NCI-H82 treated with DMSO at 0.1 percent for 48 hours (cell line): ENCODE data around the gene KATNIP.
"Not testable (repeated sequence)": the region's sequence is repeated elsewhere in the genome, so short reads cannot be mapped to it uniquely, and the experiment has no call there.

Source experiments
- DNase-seq: peaks from one replicate; lab custom pipeline; 2025; ENCODE audit not compliant: unreplicated experiment; lab: John Stamatoyannopoulos, UW

The KATNIP gene

DNA sequence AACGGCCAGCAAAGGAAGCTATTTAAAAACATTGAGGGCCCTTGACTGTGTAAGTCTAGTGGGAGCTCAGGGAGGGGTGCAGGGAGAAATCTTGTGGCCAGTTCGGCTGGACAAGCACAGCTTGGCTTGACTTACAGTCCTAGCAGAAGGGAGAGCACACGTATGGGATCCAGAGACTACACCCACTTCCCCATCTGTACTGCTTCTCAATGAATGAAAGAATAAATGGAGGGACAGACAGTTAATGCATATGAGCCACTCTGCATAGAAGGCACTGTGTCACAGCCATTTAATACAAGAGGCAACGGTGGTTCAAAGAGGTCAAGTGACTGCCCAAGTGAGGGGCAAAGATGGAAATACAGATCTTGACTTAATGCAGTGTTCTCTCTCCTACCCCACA is 15.7 kb upstream of the KATNIP start:
- DNase-seq, result no peak

DNA sequence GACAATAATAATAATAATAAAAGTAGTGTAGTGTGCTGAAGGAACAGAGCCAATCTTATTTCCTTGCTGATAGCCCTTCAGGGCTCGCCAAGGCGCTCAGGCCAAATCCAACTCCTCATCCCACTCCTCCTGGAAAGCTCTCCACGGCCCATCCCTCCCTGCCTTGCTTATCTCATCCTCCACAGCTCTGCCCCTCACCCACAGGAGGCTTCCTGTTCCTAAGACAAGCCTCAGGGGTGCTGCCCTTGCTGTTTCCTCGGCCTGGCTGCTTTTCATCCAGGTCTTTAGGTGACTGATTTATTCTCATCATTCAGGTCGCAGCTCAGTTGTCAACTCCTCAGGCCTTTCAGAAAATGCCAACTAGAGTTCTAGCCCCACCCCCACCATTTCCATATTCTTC is 11.4 kb upstream of the KATNIP start:
- no peak for DNase-seq

DNA sequence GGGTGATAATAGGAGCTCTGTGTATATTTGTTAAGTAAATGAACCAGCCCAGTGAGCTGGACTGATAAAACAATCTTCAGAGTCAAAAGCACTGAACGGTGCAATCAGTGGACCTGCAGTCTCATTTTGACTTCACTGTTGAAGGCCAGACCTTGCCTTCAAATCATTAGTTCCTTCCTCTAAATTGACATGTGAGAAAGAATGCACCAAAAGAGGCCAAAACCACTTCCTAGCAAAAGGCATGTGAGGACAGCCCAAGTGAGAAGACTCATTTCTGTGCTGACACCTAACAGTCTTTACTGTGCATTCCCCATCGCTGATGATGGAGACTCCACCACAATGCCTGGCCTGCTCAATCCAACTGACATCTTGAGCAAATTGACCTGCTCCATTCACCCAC is 10.8 kb upstream of the KATNIP start:
- DNase-seq, result no peak

DNA sequence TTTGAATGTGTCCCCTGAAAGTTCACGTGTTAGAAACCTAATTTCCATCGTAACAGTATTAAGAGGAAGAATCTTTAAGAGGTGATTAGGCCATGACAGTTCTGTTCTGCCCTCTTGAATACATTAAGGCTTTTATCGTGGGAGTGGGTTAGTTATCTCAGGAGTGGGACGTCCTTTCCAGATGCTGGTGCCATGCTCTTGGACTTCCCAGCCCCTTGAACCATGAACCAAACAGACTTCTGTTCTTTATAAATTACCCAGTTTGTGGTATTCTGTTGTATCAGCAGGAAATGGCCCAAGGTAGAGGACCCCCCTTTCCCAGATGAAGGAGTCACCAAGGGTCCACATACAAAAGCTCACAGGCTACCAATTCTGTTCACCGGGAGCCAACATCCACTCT is 10.3 kb upstream of the KATNIP start:
- no peak for DNase-seq

DNA sequence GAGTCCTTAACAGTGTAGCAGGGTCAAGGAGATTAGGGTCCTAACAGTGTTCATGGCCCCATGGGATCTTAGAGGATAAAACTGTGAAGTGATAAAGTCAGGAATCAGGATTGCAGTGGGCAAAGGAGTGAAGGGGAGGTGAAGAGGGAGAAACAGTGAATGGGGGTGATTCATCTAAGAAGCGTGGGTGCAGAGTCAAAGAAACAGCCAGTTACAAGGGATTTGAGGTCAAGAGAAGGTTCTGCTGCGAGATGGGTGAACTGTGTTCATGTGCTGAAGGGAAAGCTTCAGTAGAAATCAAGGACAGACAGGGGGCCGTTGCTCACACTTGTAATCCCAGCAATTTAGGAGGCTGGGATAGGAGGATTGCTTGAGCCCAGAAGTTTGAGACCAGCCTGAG is 6.1 kb upstream of the KATNIP start:
- DNase-seq, result no peak

DNA sequence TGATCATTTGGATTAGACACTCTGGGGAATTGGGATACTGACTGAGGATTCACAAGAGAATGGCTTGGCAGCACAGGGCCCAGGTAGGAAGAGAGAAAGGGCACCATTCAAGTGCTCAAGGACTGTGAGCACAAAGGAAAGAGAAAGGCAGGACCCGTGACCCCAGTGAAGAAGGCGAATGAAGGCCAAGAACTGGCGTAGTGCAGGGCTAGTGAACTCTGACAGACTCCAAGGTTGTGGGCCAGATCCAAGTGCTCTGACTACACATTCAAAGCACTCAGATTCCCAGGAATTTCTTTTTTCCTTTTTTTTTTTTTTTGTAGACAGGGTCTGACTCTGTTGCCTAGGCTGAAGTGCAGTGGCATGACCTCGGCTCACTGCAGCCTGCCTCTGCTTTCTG is 5.3 kb upstream of the KATNIP start:
- DNase-seq, result no peak

DNA sequence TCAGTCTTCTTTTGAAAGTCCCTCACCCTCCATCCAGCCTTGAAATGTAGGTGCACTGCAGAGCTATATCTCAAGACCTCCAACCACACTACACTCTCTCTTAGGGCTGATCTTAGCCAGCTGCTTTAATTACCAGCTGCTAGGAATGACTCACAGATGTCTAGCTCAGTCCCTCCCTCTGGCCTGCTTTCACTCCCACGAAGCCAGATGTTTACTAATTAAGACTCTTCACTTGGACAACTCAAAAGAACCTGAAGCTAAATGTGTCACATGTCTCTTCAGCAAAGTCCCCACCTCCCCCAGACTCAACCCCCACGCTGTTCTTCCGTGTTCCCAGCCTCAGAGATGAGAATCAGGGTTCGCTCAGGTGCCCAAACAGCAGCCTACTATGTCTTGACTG is 2.8 kb upstream of the KATNIP start:
- peak; percentile 6 for DNase-seq

DNA sequence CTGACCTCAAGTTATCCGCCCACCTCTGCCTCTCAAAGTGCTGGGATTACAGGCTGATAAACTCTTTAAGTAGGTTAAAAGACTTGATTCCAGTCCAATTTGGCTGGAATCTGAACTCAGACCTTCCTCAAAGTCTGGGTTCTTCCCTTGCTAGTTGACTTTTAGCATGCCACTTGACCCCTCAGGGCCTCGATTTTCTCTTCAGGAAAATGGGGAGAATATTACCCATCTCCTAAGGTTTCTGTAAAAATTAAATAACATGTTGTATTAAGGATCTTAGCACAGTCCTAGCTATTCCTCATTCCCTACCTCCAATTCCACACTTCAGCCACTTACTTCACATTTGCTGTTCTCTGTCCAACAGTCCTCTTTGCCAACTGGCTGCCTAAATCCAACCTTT is 2.1 kb upstream of the KATNIP start:
- DNase-seq, result no peak

DNA sequence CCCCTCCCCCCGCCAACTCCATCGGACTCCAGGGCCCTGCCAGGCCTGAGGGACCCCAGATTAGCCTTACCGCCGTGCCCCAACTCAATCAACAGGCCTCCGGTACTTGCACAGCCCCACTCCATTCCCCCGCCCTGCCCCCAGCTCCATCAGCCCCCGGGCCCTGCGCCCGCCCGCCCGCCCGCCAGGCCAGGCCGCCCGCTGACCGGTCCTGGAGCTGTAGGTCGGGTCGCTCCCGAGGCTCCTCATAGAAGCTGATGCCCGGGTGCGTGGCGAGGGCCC is 539 bp upstream of the KATNIP start:
- DNase-seq, result no peak

DNA sequence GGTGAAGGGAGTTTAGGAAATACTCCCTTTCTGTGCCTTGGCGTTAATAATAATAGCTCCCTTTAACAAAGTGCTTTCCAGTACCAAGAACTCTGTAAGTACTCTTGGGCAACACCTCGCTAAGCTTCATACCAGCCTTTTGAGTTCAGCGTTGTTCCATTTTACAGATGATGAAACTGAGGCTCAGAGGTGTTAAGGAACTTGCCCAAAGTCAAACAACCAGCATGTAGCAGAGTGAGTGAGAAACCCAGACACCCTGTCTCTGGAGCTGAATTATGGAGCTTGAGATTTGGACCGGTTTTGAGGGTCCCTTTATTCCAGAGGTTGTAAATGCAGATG is 607 bp downstream of the KATNIP start:
- no peak for DNase-seq

DNA sequence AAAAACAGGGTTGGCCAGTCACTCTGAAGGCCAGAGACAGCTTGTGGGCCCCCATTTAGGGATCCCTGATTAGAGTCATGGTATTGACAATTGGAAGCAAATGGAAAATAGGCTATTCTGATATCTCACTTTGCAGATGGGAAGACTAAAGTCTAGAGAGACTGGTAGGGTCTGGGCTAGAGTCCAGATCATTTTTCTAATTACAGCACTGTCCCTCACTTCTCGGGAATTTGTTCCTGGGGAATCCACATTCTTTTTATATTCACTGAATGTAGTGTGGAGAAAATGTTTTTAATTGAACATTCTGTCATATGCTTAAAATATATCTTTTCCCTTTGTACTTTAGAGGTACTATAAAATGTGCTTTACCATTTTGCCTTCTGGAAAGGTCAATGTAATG is 1.1 kb downstream of the KATNIP start:
- no peak for DNase-seq

DNA sequence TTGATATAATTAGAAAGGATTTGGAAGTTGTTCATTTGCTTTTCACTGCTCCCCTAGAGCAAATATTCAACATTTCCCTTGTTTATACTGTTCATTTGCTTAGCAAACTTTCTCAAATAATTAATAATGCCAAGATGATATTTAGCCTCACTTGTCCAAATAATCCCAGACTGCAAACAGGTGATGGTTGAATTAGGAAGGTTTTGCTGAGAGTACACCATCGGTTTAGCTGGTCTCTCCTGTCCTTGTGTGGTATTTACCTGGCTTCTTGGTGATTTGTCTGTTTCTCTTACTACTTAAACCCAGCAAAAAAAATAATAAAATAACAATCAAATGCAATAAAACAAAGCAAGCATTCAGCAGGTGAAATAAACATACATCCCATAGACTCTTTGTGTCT is 6.5 kb downstream of the KATNIP start:
- DNase-seq, result no peak

DNA sequence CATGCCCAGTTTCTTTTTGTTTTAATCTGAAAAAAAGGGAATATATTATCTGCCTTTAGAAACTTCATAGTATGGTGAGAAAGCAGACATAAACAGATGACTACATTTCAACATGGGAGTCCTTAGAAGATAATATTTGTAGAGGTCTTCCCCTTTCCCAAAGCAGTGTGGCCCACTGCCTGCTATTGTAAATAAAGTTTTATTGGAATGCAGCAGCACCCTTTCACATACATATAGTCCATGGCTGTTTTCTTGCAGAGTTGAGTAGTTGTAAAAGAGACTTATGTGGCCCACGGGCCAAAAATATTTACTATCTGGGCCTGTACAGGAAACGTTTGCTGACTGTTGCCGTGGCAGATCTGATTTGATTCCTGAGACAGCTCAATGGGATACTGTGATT is 8.5 kb downstream of the KATNIP start:
- DNase-seq, result no peak

DNA sequence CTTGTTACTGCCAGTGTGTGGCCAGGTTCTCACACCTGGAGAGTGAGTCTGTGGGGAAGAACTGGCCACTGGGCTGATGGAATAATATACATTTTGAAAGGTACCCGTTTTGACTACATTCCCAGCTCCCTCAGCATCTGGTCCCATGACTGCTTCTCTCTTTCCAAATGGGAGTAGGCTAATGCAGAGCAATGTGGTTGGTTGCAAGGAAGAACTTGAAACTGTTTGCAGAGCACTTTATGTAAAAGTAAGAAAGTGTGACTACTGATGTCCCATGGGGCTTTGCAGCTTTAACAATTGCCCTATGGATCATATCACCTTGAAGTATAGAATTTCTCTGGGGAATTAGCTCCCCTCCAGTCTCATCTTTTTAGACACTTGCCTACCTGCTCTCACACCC is 9.0 kb downstream of the KATNIP start:
- no peak for DNase-seq

DNA sequence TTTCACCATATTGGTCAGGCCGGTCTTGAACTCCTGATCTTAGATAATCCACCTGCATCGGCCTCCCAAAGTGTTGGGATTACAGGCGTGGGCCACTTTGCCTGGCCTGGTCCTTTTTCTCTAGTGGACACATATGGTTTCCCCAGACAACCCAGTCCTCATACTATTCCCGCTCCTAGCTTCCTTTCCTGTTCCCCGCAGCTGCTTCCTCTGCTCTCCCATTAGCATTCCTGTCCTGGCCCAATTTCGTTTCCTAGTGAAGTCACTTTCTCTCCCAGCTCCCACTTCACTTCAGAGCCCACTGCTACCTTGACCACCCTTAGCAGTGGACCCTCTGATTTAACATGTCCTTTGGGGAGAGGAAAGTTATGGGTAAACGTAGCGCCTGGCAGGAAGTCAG is 11.3 kb downstream of the KATNIP start:
- no peak for DNase-seq

DNA sequence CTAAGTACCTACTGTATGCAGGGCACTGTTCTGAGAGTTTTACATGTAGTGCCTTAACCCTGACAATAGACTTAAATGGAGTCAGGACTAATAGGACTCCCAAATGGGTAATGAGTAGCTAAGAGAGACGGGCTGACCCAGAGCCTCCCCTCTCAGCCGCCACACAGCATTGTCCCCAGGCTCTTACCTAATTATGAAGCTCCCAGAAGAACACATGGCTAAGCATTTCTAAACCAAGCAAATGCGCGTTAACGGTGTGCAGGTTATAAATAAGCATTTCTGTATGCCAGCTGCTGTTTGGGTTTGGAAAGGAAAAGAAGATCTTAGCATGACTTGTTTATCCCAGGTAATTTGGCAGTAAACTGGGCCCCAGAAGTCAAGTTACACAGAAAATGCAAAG is 14.3 kb downstream of the KATNIP start:
- DNase-seq, result no peak

DNA sequence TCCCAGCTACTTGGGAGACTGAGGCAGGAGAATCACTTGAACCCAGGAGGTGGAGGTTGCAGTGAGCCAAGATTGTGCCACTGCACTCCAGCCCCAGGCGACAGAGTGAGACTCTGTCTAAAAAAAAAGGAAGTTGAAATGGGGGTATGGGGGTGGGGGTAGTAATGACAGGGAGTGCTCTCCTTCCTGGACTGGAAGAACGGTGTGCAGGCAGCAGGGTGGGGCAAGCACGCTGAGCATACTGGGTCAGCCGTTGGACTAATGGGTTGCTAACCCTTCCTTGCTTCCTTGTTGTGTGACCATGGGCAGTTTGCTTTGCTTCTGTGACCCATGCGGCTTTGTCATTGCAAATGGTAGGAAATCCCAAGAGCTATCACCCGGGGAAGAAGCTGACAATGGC is 16.5 kb downstream of the KATNIP start:
- no peak for DNase-seq

DNA sequence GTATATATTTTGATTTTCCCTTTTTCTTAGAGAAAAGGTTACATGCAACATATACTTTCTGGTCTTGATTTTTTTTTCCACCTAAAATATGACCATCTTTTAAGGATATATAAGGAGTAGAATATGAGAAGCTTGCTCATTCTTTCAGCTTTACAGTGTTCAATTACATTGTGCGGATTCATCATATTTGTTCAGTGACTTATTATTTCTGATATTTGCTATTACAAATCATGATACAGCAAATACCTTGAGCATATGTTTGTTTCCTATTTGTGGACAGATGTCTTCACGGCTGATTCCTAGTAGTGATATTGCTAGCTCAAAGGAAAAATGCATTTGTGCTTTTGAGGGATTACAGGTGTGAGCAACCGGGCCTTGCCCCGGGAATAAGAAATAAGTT is 18.1 kb downstream of the KATNIP start:
- DNase-seq, result no peak

DNA sequence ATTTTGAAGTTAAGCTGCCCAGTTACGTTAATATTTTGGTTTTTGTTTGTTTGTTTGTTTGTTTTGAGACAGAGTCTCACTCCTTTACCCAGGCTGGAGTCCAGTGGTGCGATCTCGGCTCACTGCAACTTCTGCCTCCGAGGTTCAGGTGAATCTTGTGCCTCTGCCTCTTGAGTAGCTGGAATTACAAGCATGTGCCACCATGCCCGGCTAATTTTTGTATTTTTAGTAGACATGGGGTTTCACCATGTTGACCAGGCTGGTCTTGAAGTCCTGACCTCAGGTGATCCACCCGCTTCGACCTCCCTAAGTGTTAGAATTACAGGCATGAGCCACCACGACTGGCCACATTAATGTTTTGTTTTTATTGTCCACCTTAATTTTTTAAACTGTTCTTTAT is 21.0 kb downstream of the KATNIP start:
- not testable (repeated sequence) for DNase-seq

DNA sequence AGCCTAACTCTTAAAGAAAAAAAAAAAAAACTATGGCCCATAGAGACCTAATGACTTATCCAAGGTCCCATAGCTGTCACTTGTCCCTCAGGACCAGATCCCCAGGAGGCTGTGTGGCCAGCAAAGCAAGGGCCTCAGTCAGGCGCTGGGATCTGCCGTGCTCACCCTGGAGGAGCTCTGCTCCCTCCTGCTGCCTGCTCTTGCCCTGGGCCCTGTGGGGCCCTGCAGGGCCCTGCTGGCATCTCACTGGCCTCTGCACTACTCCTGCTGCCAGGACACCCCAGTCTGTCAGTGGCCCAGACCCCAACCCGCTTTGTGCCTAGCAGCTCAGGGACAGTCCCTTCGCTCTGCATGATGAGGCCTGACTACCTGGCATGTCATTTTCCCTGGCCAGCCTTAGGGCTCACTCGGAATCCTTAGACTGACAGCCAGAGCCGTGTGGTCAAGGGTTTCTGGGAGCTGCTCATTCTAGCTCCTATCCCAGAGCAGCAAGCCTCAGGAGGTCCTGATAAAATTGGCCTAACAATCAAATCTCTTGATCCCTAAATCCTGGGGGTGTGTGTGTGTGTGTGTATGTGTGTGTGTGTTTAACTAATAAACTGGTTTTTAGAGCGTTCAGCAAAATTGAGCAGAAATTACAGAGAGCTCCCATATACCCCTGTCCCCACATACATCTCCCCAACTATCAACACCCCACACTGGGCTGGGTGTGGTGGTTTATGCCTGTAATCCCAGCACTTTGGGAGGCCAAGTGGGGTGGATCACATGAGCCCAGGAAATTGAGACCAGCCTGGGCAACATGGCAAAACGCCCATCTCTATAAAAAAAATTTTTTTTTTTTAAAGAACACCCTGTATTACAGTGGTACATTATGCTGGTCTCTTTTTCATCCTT is 21.7 kb downstream of the KATNIP start:
- DNase-seq, result no peak

DNA sequence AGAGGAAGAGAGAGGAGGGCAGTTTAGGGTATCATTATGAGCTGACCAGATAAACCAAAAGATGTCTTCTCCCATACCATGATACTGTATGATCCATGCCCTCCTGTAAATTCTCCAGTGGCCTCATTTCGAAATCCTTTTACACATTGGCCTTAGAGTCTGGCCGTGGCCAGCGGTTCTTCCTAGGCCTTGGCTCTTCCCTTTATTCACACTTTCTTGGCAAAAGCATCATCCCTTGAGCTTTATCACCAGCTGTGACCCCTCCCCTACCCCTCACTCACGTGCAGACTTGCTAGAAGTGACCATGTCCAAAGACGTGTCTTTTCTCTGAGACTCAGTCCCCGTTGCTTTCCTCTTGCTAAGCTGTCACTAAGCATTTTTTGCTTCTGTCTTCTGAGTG is 22.8 kb downstream of the KATNIP start:
- no peak for DNase-seq

DNA sequence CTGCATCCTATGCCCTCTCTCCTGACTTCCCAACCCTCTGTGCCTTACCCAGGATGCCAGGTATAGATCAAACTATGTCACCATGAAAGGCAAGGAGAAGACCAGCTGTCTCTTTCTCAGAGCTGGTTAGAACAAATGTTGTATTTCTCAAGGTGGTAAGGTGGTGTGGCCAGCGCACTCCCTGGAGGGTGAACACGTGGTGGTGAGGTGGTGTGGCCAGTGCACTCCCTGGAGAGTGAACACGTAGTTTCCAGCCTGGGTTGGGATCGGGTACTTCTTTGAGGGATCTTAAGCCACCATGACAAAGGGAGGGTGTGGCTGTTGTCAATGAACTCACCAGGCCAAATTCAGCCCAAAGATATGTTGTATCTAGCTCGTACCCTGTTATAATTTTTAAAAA is 26.8 kb downstream of the KATNIP start:
- DNase-seq, result no peak

DNA sequence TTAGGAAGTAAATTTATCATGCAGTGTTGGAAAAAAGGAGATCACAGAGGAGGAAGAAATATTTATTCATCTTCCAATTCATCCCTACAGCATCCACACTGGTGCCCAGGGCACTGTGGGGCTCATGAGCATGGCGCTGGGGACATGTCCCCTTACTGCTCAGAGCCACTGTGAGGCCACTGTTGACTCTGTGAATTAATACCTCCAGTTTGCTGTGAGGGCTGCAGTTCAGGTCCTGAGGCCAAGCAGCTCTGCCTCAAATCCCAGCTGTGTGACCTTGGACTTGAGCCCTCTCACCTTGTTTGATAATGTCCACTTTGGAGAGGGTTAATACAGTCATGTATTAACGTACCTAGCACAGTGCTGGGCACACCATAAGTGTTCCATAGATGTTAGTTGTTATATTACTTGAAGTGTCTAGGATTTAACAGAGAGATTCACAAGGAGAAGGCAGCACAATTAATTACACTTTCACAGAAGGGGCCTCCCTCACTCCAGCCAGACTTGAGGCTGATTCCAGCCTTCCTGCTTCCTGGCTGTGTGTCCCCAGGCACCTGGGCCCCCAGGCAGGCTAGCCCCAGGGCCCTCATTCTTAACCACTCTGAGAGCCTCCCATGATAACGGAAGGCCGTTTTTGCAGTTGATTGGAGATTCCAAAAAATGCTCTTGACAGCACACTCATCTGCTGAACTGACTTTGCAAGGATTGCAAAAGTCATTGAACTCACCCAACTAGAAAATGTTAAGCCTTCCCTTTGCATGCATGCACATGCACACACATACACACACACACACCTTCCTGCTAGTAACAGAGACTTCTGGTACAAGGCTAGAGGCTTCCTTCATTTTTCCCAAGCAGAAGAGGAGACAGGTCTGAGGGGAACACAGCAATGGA is 29.4 kb downstream of the KATNIP start:
- no peak for DNase-seq
